ENCODE results near the gene PPP6R1. TPM values are rescaled to one million over a fixed set of nuclear protein-coding genes. Genes with fewer than 3 reads are reported as not detected.

The PPP6R1 gene
- total and polyA plus RNA-seq, 2 of the 13 experiments (the other 11 are each of a cell fraction or from before 2014, with no cell fraction given), result 25.8 to 54.0 TPM

- TF ChIP-seq PREB (CRISPR knock-in tag; IDR thresholded peaks at IDR 0.05) (no peak), IRF2 (CRISPR knock-in tag; IDR thresholded peaks at IDR 0.05) (0 out of 2 replicates have a peak, but pooled peaks have one; percentile 28), ZNF326 (CRISPR knock-in tag; IDR thresholded peaks at IDR 0.05; ENCODE audit: borderline replicate concordance) (no peak), ZNF770 (CRISPR knock-in tag; IDR thresholded peaks at IDR 0.05) (no peak), ZFX (CRISPR knock-in tag; IDR thresholded peaks at IDR 0.05; ENCODE audit: low read depth) (no peak; the same call in 1 of the 2 replicates), ZSCAN22 (CRISPR knock-in tag; IDR thresholded peaks at IDR 0.05) (0 out of 2 replicates have a peak, but pooled peaks have one; percentile 16), HDAC2 (CRISPR knock-in tag; IDR thresholded peaks at IDR 0.05) (peak; percentile 68), HNRNPL (IDR thresholded peaks at IDR 0.05; ENCODE audit: low read depth, low read length) (no peak), ZNF652 (CRISPR knock-in tag; IDR thresholded peaks at IDR 0.05; ENCODE audit: borderline replicate concordance, low read depth) (no peak), ZNF879 (CRISPR knock-in tag; IDR thresholded peaks at IDR 0.05) (no peak), ZBTB46 (CRISPR knock-in tag; IDR thresholded peaks at IDR 0.05; ENCODE audit: borderline replicate concordance) (no peak), ZNF225 (CRISPR knock-in tag; IDR thresholded peaks at IDR 0.05) (no peak), HMGXB4 (CRISPR knock-in tag; IDR thresholded peaks at IDR 0.05; ENCODE audit: borderline replicate concordance in 1 of 2, low read depth in 1 of 2) (0 out of 4 replicates have a peak, but pooled peaks of 1 of the 2 experiments have one; percentile 23), ZNF343 (CRISPR knock-in tag; IDR thresholded peaks at IDR 0.05) (no peak)
- TF ChIP-seq, protein P1, sequence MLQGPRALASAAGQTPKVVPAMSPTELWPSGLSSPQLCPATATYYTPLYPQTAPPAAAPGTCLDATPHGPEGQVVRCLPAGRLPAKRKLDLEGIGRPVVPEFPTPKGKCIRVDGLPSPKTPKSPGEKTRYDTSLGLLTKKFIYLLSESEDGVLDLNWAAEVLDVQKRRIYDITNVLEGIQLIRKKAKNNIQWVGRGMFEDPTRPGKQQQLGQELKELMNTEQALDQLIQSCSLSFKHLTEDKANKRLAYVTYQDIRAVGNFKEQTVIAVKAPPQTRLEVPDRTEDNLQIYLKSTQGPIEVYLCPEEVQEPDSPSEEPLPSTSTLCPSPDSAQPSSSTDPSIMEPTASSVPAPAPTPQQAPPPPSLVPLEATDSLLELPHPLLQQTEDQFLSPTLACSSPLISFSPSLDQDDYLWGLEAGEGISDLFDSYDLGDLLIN (CRISPR knock-in tag; IDR thresholded peaks at IDR 0.05; ENCODE audit: borderline replicate concordance), result no peak
- TF ChIP-seq, protein P2, sequence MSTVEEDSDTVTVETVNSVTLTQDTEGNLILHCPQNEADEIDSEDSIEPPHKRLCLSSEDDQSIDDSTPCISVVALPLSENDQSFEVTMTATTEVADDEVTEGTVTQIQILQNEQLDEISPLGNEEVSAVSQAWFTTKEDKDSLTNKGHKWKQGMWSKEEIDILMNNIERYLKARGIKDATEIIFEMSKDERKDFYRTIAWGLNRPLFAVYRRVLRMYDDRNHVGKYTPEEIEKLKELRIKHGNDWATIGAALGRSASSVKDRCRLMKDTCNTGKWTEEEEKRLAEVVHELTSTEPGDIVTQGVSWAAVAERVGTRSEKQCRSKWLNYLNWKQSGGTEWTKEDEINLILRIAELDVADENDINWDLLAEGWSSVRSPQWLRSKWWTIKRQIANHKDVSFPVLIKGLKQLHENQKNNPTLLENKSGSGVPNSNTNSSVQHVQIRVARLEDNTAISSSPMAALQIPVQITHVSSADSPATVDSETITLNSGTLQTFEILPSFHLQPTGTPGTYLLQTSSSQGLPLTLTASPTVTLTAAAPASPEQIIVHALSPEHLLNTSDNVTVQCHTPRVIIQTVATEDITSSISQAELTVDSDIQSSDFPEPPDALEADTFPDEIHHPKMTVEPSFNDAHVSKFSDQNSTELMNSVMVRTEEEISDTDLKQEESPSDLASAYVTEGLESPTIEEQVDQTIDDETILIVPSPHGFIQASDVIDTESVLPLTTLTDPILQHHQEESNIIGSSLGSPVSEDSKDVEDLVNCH (CRISPR knock-in tag; IDR thresholded peaks at IDR 0.05), result no peak
Observed at GRCh38 chr19:55256562-55257460, 2.0 kb downstream of the PPP6R1 start (continued).
